SK-N-SH (cell line): ENCODE measurements around the gene RAB10. TPM values are rescaled to one million over a fixed set of nuclear protein-coding genes. Genes with fewer than 3 reads are reported as not detected.

ENCODE experiments used
- CTCF ChIA-PET: fragments of 300-600, 350-600 bp; formaldehyde crosslinking; extraction: SDS; loops from one replicate; lab custom pipeline; 2021; lab: Yijun Ruan, JAX
- POLR2A ChIA-PET: fragments of 350-600 bp; sonication (Branson Sonifier 250); formaldehyde crosslinking; extraction: SDS; loops from one replicate; lab custom pipeline; 2020; ENCODE audit warnings: antibody characterized with exemption, inconsistent platforms; lab: Yijun Ruan, JAX
- DNase-seq: peaks from one replicate; pipeline ENCODE4 v3.0.0; 2012
- H2AFZ ChIP-seq: fragments of 200-600 bp; sonication (generic); 2 replicates; pipeline ENCODE4 v1.8.1; 2016; ENCODE audit warnings: antibody characterized with exemption, mild to moderate bottlenecking, low read depth
- H3F3A ChIP-seq: fragments of 200-600 bp; sonication (generic); replicated peaks from 2 replicates; pipeline ENCODE3; 2016; ENCODE audit warnings: antibody characterized with exemption, mild to moderate bottlenecking; ENCODE audit not compliant: insufficient read depth
- H3K27ac ChIP-seq, 2 experiments: fragments of 200-500 bp in 1 of 2; fragments of 200-600 bp in 1 of 2; sonication (Bioruptor generic) in 1 of 2; sonication (generic), shearing (Covaris generic) in 1 of 2; 2 replicates each; pipeline versions ENCODE4 v1.5.1 to v1.6.1; 2014 to 2016; ENCODE audit warnings: low read depth in 2 of 2, inconsistent platforms in 1 of 2, low read length in 1 of 2, mild to moderate bottlenecking in 1 of 2, mixed read lengths in 1 of 2
- H3K27me3 ChIP-seq: fragments of 200-600 bp; sonication (generic), shearing (Covaris generic); 2 replicates; pipeline ENCODE4 v1.6.1; 2016; ENCODE audit warnings: mixed run types; ENCODE audit not compliant: insufficient read depth
- H3K36me3 ChIP-seq, 2 experiments: fragments of 200-500 bp in 1 of 2; fragments of 200-600 bp in 1 of 2; sonication (Bioruptor generic) in 1 of 2; sonication (generic) in 1 of 2; replicated peaks in 1 of 2; 2 replicates each; pipeline versions ENCODE3 to v1.5.1; 2014 to 2016; ENCODE audit warnings: low read length in 1 of 2, mild to moderate bottlenecking in 1 of 2; ENCODE audit not compliant: insufficient read depth in 2 of 2, control insufficient read depth in 1 of 2
- H3K4me1 ChIP-seq, 2 experiments: fragments of 200-500 bp in 1 of 2; fragments of 200-600 bp in 1 of 2; sonication (Bioruptor generic) in 1 of 2; sonication (generic), shearing (Covaris generic) in 1 of 2; 2 replicates each; pipeline versions ENCODE4 v1.5.1 to v1.6.1; 2014 to 2016; ENCODE audit warnings: low read depth in 1 of 2, low read length in 1 of 2, mixed run types in 1 of 2; ENCODE audit not compliant: insufficient read depth in 2 of 2, control insufficient read depth in 1 of 2
- H3K4me2 ChIP-seq: fragments of 200-600 bp; sonication (generic), shearing (Covaris generic); 2 replicates; pipeline ENCODE4 v1.6.1; 2017; ENCODE audit warnings: mixed run types
- H3K4me3 ChIP-seq, 2 experiments: fragments of 200-500 bp in 1 of 2; fragments of 200-600 bp in 1 of 2; sonication (Bioruptor generic) in 1 of 2; sonication (generic), shearing (Covaris generic) in 1 of 2; 2 replicates each; pipeline versions ENCODE4 v1.5.1 to v1.8.1; 2014 to 2016; ENCODE audit warnings: low read depth in 2 of 2, inconsistent platforms in 1 of 2, low read length in 1 of 2, mild to moderate bottlenecking in 1 of 2, mixed read lengths in 1 of 2, moderate library complexity in 1 of 2
- H3K79me2 ChIP-seq: fragments of 200-600 bp; sonication (generic); 2 replicates; pipeline ENCODE4 v1.8.1; 2017; ENCODE audit warnings: mild to moderate bottlenecking; ENCODE audit not compliant: insufficient read depth
- H3K9ac ChIP-seq: fragments of 200-600 bp; sonication (generic); 2 replicates; pipeline ENCODE4 v1.6.1; 2017; ENCODE audit warnings: mixed run types
- H3K9me2 ChIP-seq: fragments of 200-600 bp; sonication (generic); 2 replicates; pipeline ENCODE4 v1.6.1; 2017; ENCODE audit warnings: mixed run types
- H3K9me3 ChIP-seq: fragments of 200-600 bp; sonication (generic); 2 replicates; pipeline ENCODE4 v1.6.1; 2017; ENCODE audit warnings: mixed run types, mild to moderate bottlenecking, moderate library complexity
- H4K20me1 ChIP-seq: fragments of 200-600 bp; sonication (generic); 2 replicates; pipeline ENCODE4 v1.6.1; 2017; ENCODE audit warnings: mild to moderate bottlenecking, mixed run types; ENCODE audit not compliant: insufficient read depth
- CHD2 ChIP-seq: fragments of 150-350 bp; IDR thresholded peaks from 2 replicates; pipeline ENCODE4 v1.6.1; 2018; ENCODE audit warnings: low read length; ENCODE audit not compliant: partially characterized antibody
- FOSL2 ChIP-seq: IDR thresholded peaks from 2 replicates; pipeline ENCODE4 v1.4.0; 2012; ENCODE audit warnings: low read depth, mild to moderate bottlenecking, moderate library complexity, borderline replicate concordance
- FOXJ3 ChIP-seq: sonication (generic); formaldehyde crosslinking; IDR thresholded peaks from 2 replicates; pipeline ENCODE4 v1.5.1; 2020; ENCODE audit warnings: mild to moderate bottlenecking, missing genetic modification reagents
- FOXM1 ChIP-seq: IDR thresholded peaks from 2 replicates; pipeline ENCODE4 v1.4.0; 2012; ENCODE audit warnings: low read depth, mild to moderate bottlenecking
- GATA2 ChIP-seq: sonication (generic); formaldehyde crosslinking; IDR thresholded peaks from 2 replicates; pipeline ENCODE4 v1.5.0; 2020; ENCODE audit warnings: mild to moderate bottlenecking, missing genetic modification reagents
- JUND ChIP-seq: IDR thresholded peaks from 2 replicates; pipeline ENCODE4 v1.4.0; 2012
- MEF2A ChIP-seq: IDR thresholded peaks from 2 replicates; pipeline ENCODE4 v1.4.0; 2012; ENCODE audit warnings: low read depth, borderline replicate concordance
- MXI1 ChIP-seq: IDR thresholded peaks from 2 replicates; pipeline ENCODE4 v1.6.1; 2012; ENCODE audit warnings: mild to moderate bottlenecking, low read depth, low read length, improper control_type of control experiment
- NFIC ChIP-seq: IDR thresholded peaks from 2 replicates; pipeline ENCODE4 v1.4.0; 2012; ENCODE audit warnings: borderline replicate concordance
- POLR2AphosphoS5 ChIP-seq: IDR thresholded peaks from 2 replicates; pipeline ENCODE4 v1.6.1; 2012; ENCODE audit warnings: low read depth, low read length
- RCOR1 ChIP-seq: fragments of 150-350 bp; IDR thresholded peaks from 2 replicates; pipeline ENCODE4 v1.6.1; 2017; ENCODE audit warnings: antibody characterized with exemption, low read length
- RFX5 ChIP-seq: IDR thresholded peaks from 2 replicates; pipeline ENCODE4 v1.6.1; 2012; ENCODE audit warnings: mild to moderate bottlenecking, improper control_type of control experiment, low read length
- RXRA ChIP-seq: IDR thresholded peaks from 2 replicates; pipeline ENCODE4 v1.4.0; 2012; ENCODE audit warnings: low read depth, mild to moderate bottlenecking, borderline replicate concordance
- SIN3A ChIP-seq: IDR thresholded peaks from 2 replicates; pipeline ENCODE4 v1.6.1; 2012; ENCODE audit warnings: low read depth, mild to moderate bottlenecking, low read length, moderate library complexity, borderline replicate concordance
- TAF1 ChIP-seq: IDR thresholded peaks from 2 replicates; pipeline ENCODE4 v1.6.1; 2012; ENCODE audit warnings: low read depth, mild to moderate bottlenecking, low read length, moderate library complexity, borderline replicate concordance
- YY1 ChIP-seq: IDR thresholded peaks from 2 replicates; pipeline ENCODE4 v1.4.0; 2012; ENCODE audit warnings: low read depth, mild to moderate bottlenecking
- WGBS: methylation state at CpG from one replicate; pipeline ENCODE4 v1.1.6; 2017; ENCODE audit warnings: low lambda C conversion rate; 5-methylcytosine and 5-hydroxymethylcytosine counted together
- polyA plus RNA-seq, 3 experiments: library from polyadenylated mRNA; depleted of rRNA; stranded (reverse); fragments of >200 nt; gene quantifications; 2 replicates each; pipeline ENCODE4 v1.2.3, GENCODE V29; 2012
- TF ChIP-seq, protein P1 (sequence below): IDR thresholded peaks from 2 replicates; pipeline ENCODE4 v1.4.0; 2012; ENCODE audit warnings: low read depth
- TF ChIP-seq, protein P2 (sequence below): IDR thresholded peaks from 2 replicates; pipeline ENCODE4 v1.4.0; 2012; ENCODE audit warnings: low read depth, borderline replicate concordance
- TF ChIP-seq, protein P3 (sequence below): IDR thresholded peaks from 2 replicates; pipeline ENCODE4 v1.6.1; 2012; ENCODE audit warnings: mild to moderate bottlenecking, low read depth, low read length, moderate library complexity

The RAB10 gene
- polyA plus RNA-seq, 1 of the 3 experiments (the other 2 are of a cell fraction): 47.5 TPM

DNA sequence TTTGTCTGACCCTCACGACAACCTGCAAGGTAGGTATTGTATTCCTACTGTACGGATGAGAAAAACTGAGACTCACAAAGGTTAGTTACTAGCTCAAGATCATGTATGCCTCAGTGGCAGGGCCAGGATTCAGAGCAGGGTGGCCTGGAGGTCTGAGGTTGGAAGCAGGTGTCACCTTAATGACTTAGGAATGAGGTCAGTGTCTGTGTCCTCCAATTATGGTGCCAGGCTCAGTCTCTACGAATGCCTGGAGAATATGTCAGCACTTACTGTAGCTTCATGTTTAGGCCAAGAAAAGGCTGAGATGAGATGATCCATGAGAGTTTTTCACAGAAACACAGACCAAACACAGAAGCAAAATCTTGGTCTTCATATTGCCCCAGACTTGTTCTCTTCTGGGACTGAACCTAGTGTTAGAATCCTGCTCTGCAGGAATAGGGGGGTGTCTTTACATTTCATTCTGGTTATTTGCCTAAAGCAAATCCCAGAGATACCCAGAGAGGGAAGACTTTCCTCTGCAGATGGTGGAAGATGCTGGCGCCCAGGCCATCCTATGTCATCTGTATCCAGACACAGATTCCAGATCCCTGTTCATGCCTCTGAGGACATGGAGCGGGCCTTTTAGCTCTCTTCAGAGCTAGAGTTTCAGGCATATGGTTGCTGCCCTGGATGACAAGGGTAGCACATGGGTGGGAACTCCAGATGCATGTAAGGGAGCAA, 16.3 kb upstream of the RAB10 start:
- Histone ChIP-seq H3K36me3 (no peaks in the 10 kb centered on the region), H3K27ac (peak overlapping the region; percentile 11 to 70; a peak in 3 of 4 replicates), H3K4me1 (peaks cover 7 to 18% of the 10 kb centered on the region in 2 experiments; a peak in 3 of 4 replicates), H3K9ac (peak overlapping the region; percentile 33; the same call in 1 of the 2 replicates), H3K4me2 (peak overlapping the region; percentile 35; the same call in 1 of the 2 replicates), H2AFZ (peak overlapping the region; percentile 66), H3K4me3 (no peak overlapping the region), H3K9me2 (no peaks in the 10 kb centered on the region), H3F3A (peaks cover 15% of the 10 kb centered on the region), H3K9me3 (no peaks in the 10 kb centered on the region), H3K79me2 (no peaks in the 10 kb centered on the region), H3K27me3 (no peaks in the 10 kb centered on the region), H4K20me1 (no peaks in the 10 kb centered on the region)
- ChIA-PET CTCF (interaction anchor here (1.1 to 3.3 kb wide), 5 partner anchors 10 to 127 kb away, joined by 4 to 10 read pairs (median 6); no protein-coding TSS in a partner anchor), POLR2A (interaction anchor here (0.6 to 1.4 kb wide), 3 partner anchors 16 to 470 kb away, joined by 3 to 4 read pairs (median 4); partner anchors contain the start of gene RAB10)
- 88% methylated on average over 5 of the region's 5 CpGs for WGBS
- DNase-seq: no peak
- TF ChIP-seq FOXM1: no peak
- no peak for TF ChIP-seq POLR2AphosphoS5
- TF ChIP-seq RFX5: no peak
- TF ChIP-seq CHD2: no peak
- TF ChIP-seq NFIC: no peak
- no peak for TF ChIP-seq RCOR1
- TF ChIP-seq, protein P1, sequence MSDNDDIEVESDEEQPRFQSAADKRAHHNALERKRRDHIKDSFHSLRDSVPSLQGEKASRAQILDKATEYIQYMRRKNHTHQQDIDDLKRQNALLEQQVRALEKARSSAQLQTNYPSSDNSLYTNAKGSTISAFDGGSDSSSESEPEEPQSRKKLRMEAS: no peak
- no peak for TF ChIP-seq FOXJ3 (CRISPR knock-in tag)
- TF ChIP-seq SIN3A: no peak
- TF ChIP-seq MXI1: no peak
- TF ChIP-seq GATA2 (CRISPR knock-in tag): no peak
- no peak for TF ChIP-seq MEF2A
- TF ChIP-seq, protein P2, sequence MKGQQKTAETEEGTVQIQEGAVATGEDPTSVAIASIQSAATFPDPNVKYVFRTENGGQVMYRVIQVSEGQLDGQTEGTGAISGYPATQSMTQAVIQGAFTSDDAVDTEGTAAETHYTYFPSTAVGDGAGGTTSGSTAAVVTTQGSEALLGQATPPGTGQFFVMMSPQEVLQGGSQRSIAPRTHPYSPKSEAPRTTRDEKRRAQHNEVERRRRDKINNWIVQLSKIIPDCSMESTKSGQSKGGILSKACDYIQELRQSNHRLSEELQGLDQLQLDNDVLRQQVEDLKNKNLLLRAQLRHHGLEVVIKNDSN: no peak
- TF ChIP-seq JUND: no peak
- TF ChIP-seq, protein P3, sequence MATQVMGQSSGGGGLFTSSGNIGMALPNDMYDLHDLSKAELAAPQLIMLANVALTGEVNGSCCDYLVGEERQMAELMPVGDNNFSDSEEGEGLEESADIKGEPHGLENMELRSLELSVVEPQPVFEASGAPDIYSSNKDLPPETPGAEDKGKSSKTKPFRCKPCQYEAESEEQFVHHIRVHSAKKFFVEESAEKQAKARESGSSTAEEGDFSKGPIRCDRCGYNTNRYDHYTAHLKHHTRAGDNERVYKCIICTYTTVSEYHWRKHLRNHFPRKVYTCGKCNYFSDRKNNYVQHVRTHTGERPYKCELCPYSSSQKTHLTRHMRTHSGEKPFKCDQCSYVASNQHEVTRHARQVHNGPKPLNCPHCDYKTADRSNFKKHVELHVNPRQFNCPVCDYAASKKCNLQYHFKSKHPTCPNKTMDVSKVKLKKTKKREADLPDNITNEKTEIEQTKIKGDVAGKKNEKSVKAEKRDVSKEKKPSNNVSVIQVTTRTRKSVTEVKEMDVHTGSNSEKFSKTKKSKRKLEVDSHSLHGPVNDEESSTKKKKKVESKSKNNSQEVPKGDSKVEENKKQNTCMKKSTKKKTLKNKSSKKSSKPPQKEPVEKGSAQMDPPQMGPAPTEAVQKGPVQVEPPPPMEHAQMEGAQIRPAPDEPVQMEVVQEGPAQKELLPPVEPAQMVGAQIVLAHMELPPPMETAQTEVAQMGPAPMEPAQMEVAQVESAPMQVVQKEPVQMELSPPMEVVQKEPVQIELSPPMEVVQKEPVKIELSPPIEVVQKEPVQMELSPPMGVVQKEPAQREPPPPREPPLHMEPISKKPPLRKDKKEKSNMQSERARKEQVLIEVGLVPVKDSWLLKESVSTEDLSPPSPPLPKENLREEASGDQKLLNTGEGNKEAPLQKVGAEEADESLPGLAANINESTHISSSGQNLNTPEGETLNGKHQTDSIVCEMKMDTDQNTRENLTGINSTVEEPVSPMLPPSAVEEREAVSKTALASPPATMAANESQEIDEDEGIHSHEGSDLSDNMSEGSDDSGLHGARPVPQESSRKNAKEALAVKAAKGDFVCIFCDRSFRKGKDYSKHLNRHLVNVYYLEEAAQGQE: no peak
- no peak for TF ChIP-seq YY1
- TF ChIP-seq TAF1: no peak
- no peak for TF ChIP-seq RXRA
- TF ChIP-seq FOSL2: no peak
